K562 (cell line): ENCODE results near the gene FZD4. TPM values are rescaled to one million over a fixed set of nuclear protein-coding genes. Genes with fewer than 3 reads are reported as not detected.

Experiments
- BACH1 ChIP-seq: fragments of 200-800 bp; sonication (Bioruptor generic); IDR thresholded peaks from 2 replicates; pipeline ENCODE4 v1.6.1; 2016; ENCODE audit warnings: missing genetic modification characterization, missing compliant biosample characterization
- CEBPB ChIP-seq: fragments of 450-650 bp; IDR thresholded peaks from 2 replicates; pipeline ENCODE4 v1.6.1; 2016; ENCODE audit warnings: missing genetic modification characterization, missing compliant biosample characterization
- DEAF1 ChIP-seq: fragments of 450-650 bp; formaldehyde crosslinking; IDR thresholded peaks from 2 replicates; pipeline ENCODE4 v1.4.0; 2020; ENCODE audit warnings: mild to moderate bottlenecking, moderate library complexity
- ELF1 ChIP-seq: fragments of 200-800 bp; sonication (Bioruptor generic); IDR thresholded peaks from 2 replicates; pipeline ENCODE4 v1.6.1; 2016; ENCODE audit warnings: missing genetic modification characterization, missing compliant biosample characterization
- ELK3 ChIP-seq: fragments of 450-650 bp; formaldehyde crosslinking; IDR thresholded peaks from 2 replicates; pipeline ENCODE4 v1.4.0; 2020; ENCODE audit warnings: mild to moderate bottlenecking
- GABPB1 ChIP-seq: sonication (generic); formaldehyde crosslinking; IDR thresholded peaks from 2 replicates; pipeline ENCODE4 v1.8.0; 2022; ENCODE audit warnings: mild to moderate bottlenecking, missing genetic modification reagents
- GTF2A2 ChIP-seq: IDR thresholded peaks from 2 replicates; pipeline ENCODE4 v1.6.1; 2016; ENCODE audit warnings: mild to moderate bottlenecking, missing genetic modification characterization, missing compliant biosample characterization
- IFI16 ChIP-seq: fragments of 250-450 bp; sonication (Bioruptor Pico); IDR thresholded peaks from 2 replicates; pipeline ENCODE4 v2.1.2; 2022; ENCODE audit warnings: mild to moderate bottlenecking, inconsistent platforms
- PHTF2 ChIP-seq: fragments of 250-450 bp; sonication (Bioruptor Pico); IDR thresholded peaks from 2 replicates; pipeline ENCODE4 v1.5.0; 2021; ENCODE audit warnings: mild to moderate bottlenecking
- RAD21 ChIP-seq, 2 experiments: fragments of 250-450 bp in 1 of 2; fragments of 450-650 bp in 1 of 2; sonication (Bioruptor Pico) in 1 of 2; formaldehyde crosslinking in 1 of 2; IDR thresholded peaks in 1 of 2; conservative IDR thresholded peaks in 1 of 2; 2 replicates each; pipeline versions ENCODE4 v1.4.0 to v1.8.0; 2020 to 2022; ENCODE audit warnings: mild to moderate bottlenecking in 2 of 2, moderate library complexity in 1 of 2
- RB1 ChIP-seq: fragments of 450-650 bp; IDR thresholded peaks from 2 replicates; pipeline ENCODE4 v1.6.1; 2017; ENCODE audit warnings: low read depth, mild to moderate bottlenecking
- RFX5 ChIP-seq: IDR thresholded peaks from 2 replicates; pipeline ENCODE4 v1.6.1; 2011; ENCODE audit warnings: low read depth, mild to moderate bottlenecking, improper control_type of control experiment, low read length
- SAFB2 ChIP-seq: fragments of 200-400 bp; formaldehyde crosslinking; IDR thresholded peaks from 2 replicates; pipeline ENCODE4 v1.6.1; 2018; ENCODE audit warnings: borderline replicate concordance, low read length, low read depth, moderate library complexity; ENCODE audit not compliant: severe bottlenecking
- STAT6 ChIP-seq: sonication (generic); formaldehyde crosslinking; IDR thresholded peaks from 2 replicates; pipeline ENCODE4 v1.8.1; 2023; ENCODE audit warnings: mild to moderate bottlenecking, missing genetic modification reagents
- TEAD1 ChIP-seq, 2 experiments: fragments of 450-650 bp in 1 of 2; sonication (generic) in 1 of 2; formaldehyde crosslinking; IDR thresholded peaks; 2 replicates each; pipeline versions ENCODE4 v1.4.0 to v1.8.0; 2020 to 2022; ENCODE audit warnings: mild to moderate bottlenecking in 2 of 2, missing genetic modification reagents in 1 of 2
- TOE1 ChIP-seq, 2 experiments: fragments of 450-650 bp in 1 of 2; sonication (generic) in 1 of 2; formaldehyde crosslinking in 1 of 2; IDR thresholded peaks; 2 replicates each; pipeline versions ENCODE4 v1.7.1 to v1.8.0; 2016 to 2022; ENCODE audit warnings: borderline replicate concordance in 2 of 2, mild to moderate bottlenecking in 2 of 2, antibody characterized with exemption in 1 of 2, inconsistent platforms in 1 of 2, low read depth in 1 of 2, missing genetic modification reagents in 1 of 2, moderate library complexity in 1 of 2
- WHSC1 ChIP-seq: IDR thresholded peaks from one replicate; pipeline ENCODE4 v1.6.1; 2012; ENCODE audit warnings: low read length, control low read depth, inconsistent platforms
- ZC3H8 ChIP-seq: fragments of 450-650 bp; IDR thresholded peaks from 2 replicates; pipeline ENCODE4 v1.6.1; 2017
- ZNF121 ChIP-seq: sonication (generic); formaldehyde crosslinking; conservative IDR thresholded peaks from 2 replicates; pipeline ENCODE4 v1.8.0; 2022; ENCODE audit warnings: missing genetic modification reagents
- ZNF146 ChIP-seq: IDR thresholded peaks from one replicate; pipeline ENCODE4 v1.6.1; 2018; ENCODE audit warnings: missing compliant biosample characterization; ENCODE audit not compliant: unreplicated experiment
- ZNF263 ChIP-seq: sonication (generic); formaldehyde crosslinking; IDR thresholded peaks from 2 replicates; pipeline ENCODE4 v1.8.0; 2022; ENCODE audit warnings: mild to moderate bottlenecking, missing genetic modification reagents, borderline replicate concordance
- polyA plus RNA-seq, 8 experiments: library from polyadenylated mRNA; depleted of rRNA in 4 of 8; stranded (reverse) in 5 of 8; unstranded in 3 of 8; fragments of >200 nt; fragmentation: Nextera tagmentation in 2 of 8; fragmentation: Illumina TruSeq in 1 of 8; extraction: Ambion mirVana in 2 of 8; extraction: Trizol in 1 of 8; gene quantifications; 2 replicates each; pipeline versions ENCODE4 v1.2.1 to v1.2.3, GENCODE V29; 2011 to 2014; ENCODE audit warnings: inconsistent platforms in 1 of 8, missing spikeins in 1 of 8
- total RNA-seq, 7 experiments: library from RNA; depleted of rRNA in 6 of 7; stranded (reverse); fragments of >200 nt in 6 of 7; fragmentation: Illumina TruSeq in 2 of 7; extraction: Trizol in 2 of 7; gene quantifications; 2 replicates each; pipeline versions ENCODE4 v1.2.1 to v1.2.3, GENCODE V29; 2011 to 2021; ENCODE audit warnings: low replicate concordance in 1 of 7
- TF ChIP-seq, protein P1 (sequence below): fragments of 250-450 bp; sonication (Bioruptor Pico); IDR thresholded peaks from 2 replicates; pipeline ENCODE4 v1.5.0; 2020; ENCODE audit warnings: mild to moderate bottlenecking

FZD4 gene
- total and polyA plus RNA-seq, 9 of the 15 experiments (the other 6 are each of a cell fraction or from before 2014, with no cell fraction given) = 1.2 to 7.9 (median 5.8) TPM

GRCh38 chr11:86938203-86938899 lies 16.8 kb downstream of the FZD4 start (continued):
- no peak for TF ChIP-seq RAD21 (CRISPR knock-in tag; conservative IDR thresholded peaks at IDR 0.05 in 1 of 2, IDR thresholded peaks at IDR 0.05 in 1 of 2)
- TF ChIP-seq IFI16 (CRISPR knock-in tag) = no peak
- TF ChIP-seq GABPB1 = no peak
- no peak for TF ChIP-seq DEAF1 (CRISPR knock-in tag)
- TF ChIP-seq STAT6 (CRISPR knock-in tag) = no peak
- no peak for TF ChIP-seq ZNF121
- TF ChIP-seq ZC3H8 = no peak
- TF ChIP-seq CEBPB (tag) = no peak
- no peak for TF ChIP-seq PHTF2 (CRISPR knock-in tag)
- no peak for TF ChIP-seq TOE1 (IDR thresholded peaks at IDR 0.05; ENCODE audit: borderline replicate concordance)
- no peak for TF ChIP-seq TOE1 (CRISPR knock-in tag; IDR thresholded peaks at IDR 0.05; ENCODE audit: borderline replicate concordance, low read depth)
- TF ChIP-seq ZNF263 (CRISPR knock-in tag) = 0 out of 2 replicates have a peak, but pooled peaks have one; percentile 21
- TF ChIP-seq RFX5 = no peak
- TF ChIP-seq, protein P1, sequence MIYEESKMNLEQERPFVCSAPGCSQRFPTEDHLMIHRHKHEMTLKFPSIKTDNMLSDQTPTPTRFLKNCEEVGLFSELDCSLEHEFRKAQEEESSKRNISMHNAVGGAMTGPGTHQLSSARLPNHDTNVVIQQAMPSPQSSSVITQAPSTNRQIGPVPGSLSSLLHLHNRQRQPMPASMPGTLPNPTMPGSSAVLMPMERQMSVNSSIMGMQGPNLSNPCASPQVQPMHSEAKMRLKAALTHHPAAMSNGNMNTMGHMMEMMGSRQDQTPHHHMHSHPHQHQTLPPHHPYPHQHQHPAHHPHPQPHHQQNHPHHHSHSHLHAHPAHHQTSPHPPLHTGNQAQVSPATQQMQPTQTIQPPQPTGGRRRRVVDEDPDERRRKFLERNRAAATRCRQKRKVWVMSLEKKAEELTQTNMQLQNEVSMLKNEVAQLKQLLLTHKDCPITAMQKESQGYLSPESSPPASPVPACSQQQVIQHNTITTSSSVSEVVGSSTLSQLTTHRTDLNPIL (CRISPR knock-in tag) = no peak
- TF ChIP-seq RB1 = no peak
- TF ChIP-seq GTF2A2 = no peak
- 0 out of 2 replicates have a peak, but pooled peaks have one; percentile 18 for TF ChIP-seq ELF1 (tag)
- TF ChIP-seq WHSC1 = no peak
- no peak for TF ChIP-seq TEAD1 (CRISPR knock-in tag; IDR thresholded peaks at IDR 0.05)
- no peak for TF ChIP-seq SAFB2
- no peak for TF ChIP-seq ELK3 (CRISPR knock-in tag)
- TF ChIP-seq BACH1 (tag) = no peak
- no peak for TF ChIP-seq ZNF146 (CRISPR knock-in tag)
